ENCODE data around the gene LAPTM4A. TPM values are rescaled to one million over a fixed set of nuclear protein-coding genes. Genes with fewer than 3 reads are reported as not detected.

The LAPTM4A gene
- total and polyA plus RNA-seq, 10 donors, result 54.9 to 158 (median 113) TPM

DNA sequence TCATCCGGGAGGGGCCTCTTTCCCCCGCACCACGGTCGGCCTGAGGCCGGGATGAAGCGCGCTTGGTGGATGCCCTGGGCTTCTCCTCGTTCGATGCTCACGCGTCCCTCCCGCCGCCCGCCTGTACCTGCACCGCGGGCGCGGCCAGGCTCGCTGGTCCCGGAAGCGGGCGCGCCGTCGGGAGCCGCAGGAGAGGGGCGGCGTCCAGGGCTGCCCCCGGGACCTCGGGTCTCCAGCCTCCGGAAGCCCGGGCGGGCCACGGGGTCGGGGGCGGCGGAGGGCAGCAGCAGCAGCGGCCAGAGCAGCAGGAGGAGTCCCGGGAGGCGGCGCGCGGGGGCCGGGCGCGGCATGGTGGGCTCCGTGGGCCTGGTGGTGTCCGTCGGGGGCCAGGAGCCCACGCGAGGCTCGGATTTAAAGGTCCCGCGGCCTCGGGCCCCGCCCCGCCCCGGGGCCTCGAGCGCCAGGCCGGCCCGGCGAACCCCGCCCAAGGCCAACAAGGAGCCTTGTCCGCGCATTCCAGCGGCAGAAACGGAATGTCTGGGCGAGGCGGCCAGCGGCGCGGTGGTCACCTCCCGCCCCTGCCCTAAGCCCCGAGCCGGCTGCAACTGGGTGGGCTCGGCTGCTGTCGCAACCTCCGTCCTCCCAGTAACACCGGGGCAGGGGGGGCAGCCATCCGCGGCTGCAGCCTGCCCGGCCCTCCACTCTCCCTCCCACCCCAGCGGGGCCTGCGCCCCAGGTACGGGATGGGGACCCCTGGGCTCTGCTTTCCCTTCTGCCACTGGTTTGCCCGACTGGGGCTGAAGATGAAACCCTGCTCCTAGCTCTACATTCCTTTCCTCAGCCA is 38.9 kb downstream of the LAPTM4A start, which contains the start of gene MATN3:
MATN3 (minus strand) TSS at position 387 of the 844 bp plus-strand sequence; CDS start at position 350, 37 bp downstream.
- H3K27me3 ChIP-seq (replicated peaks in 1 of 7), result peaks cover 0 to 48% (median 18%) of the 10 kb centered on the region in 7 donors
- peaks cover 8 to 19% (median 17%) of the 10 kb centered on the region in 6 donors for H3K4me1 ChIP-seq
- 1 to 2% (median 1%) methylated on average over 16 to 87 of the region's 87 CpGs for WGBS, 5 donors
- intact Hi-C loops (cut with DNase I; ENCODE audit: low total_unique reads), result no loop called here
- TF ChIP-seq POLR2AphosphoS5 (IDR thresholded peaks at IDR 0.05), result peak in 2 of 3 donors; percentile 14 to 60
- no peak for TF ChIP-seq POLR2A (IDR thresholded peaks at IDR 0.05)
- TF ChIP-seq, protein P1, sequence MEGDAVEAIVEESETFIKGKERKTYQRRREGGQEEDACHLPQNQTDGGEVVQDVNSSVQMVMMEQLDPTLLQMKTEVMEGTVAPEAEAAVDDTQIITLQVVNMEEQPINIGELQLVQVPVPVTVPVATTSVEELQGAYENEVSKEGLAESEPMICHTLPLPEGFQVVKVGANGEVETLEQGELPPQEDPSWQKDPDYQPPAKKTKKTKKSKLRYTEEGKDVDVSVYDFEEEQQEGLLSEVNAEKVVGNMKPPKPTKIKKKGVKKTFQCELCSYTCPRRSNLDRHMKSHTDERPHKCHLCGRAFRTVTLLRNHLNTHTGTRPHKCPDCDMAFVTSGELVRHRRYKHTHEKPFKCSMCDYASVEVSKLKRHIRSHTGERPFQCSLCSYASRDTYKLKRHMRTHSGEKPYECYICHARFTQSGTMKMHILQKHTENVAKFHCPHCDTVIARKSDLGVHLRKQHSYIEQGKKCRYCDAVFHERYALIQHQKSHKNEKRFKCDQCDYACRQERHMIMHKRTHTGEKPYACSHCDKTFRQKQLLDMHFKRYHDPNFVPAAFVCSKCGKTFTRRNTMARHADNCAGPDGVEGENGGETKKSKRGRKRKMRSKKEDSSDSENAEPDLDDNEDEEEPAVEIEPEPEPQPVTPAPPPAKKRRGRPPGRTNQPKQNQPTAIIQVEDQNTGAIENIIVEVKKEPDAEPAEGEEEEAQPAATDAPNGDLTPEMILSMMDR (IDR thresholded peaks at IDR 0.05 in 8 of 11, conservative IDR thresholded peaks at IDR 0.05 in 3 of 11), result no peak
- DNase-seq, result peak; percentile 69
- peak within 1 kb of the TSS; percentile 33 to 72 (median 45) for H3K4me3 ChIP-seq
- no peaks in the 10 kb centered on the region for H3K9me3 ChIP-seq
- H3K27ac ChIP-seq, result peak within 1 kb of the TSS in 2 of 8 donors; percentile 26 to 45
- no peaks in the 10 kb centered on the region for H3K36me3 ChIP-seq

DNA sequence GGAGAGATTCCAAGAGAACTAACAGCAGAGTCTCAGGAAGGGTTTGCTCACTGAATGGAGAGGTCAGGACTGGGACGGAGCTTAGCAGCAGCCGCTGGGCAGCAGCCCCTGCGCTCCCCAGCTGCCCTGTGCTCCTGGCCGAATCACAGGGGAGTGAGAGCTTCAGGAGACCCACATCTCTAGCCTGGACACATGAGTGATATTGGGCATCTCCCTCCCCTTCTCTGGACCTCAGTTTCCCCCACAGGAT is 39.5 kb downstream of the LAPTM4A start:
- no peak for DNase-seq
- H3K9me3 ChIP-seq, result no peaks in the 10 kb centered on the region
- WGBS, 5 donors, result 33 to 49% (median 38%) methylated on average over 4 of the region's 4 CpGs; no CpG with 5 or more reads in 1 of the 5 donors
- H3K36me3 ChIP-seq, result no peaks in the 10 kb centered on the region
- H3K4me3 ChIP-seq, result peak overlapping the region in 7 of 8 donors; percentile 33 to 72 (median 47)
- H3K4me1 ChIP-seq, result peaks cover 8 to 19% (median 17%) of the 10 kb centered on the region in 6 donors
- peaks cover 0 to 48% (median 18%) of the 10 kb centered on the region in 7 donors for H3K27me3 ChIP-seq (replicated peaks in 1 of 7)
- intact Hi-C loops (cut with DNase I; ENCODE audit: low total_unique reads), result no loop called here
- no peak overlapping the region for H3K27ac ChIP-seq
- TF ChIP-seq POLR2AphosphoS5 (IDR thresholded peaks at IDR 0.05) (no peak), POLR2A (IDR thresholded peaks at IDR 0.05) (no peak)
- TF ChIP-seq, protein P1 (IDR thresholded peaks at IDR 0.05 in 8 of 11, conservative IDR thresholded peaks at IDR 0.05 in 3 of 11), result no peak

DNA sequence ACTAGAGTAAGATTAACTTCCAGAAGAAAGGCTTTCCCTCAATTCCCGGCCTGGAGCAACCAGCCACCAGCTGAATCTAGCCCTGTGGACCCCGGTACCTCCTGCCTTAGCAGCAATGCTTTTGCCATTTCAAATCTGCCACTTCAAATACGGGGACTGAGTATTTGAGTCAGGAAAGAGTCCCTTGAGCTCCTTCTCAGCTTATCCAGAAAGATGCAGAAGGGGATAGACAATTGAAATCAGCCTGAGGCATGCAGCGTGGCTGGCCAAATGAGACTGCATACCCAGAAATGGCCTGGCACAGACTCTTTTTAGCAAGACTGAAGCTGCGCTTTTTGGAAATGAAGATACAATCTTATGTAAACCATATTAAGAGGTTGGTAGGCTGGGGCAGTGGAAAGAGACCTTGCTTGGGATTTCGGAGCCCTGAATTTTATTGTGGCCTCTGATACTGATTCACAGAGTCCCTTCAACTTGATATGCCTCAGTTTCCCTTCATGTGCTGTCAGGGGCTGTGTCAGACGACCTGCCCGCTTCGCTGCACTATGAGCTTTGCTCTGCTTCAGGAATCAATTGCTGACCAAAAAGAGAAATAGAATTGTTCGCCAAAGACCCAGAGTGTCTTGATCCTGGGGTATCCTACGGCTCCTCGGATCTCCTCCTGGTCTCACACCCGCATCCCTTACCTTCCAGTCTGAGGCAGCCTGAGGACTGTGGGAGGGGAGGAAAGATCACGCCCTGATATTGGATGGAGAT is 40.0 kb downstream of the LAPTM4A start:
- 84 to 91% (median 88%) methylated on average over 14 of the region's 14 CpGs for WGBS, 5 donors
- H3K27me3 ChIP-seq (replicated peaks in 1 of 7), result peaks cover 0 to 48% (median 18%) of the 10 kb centered on the region in 7 donors

More for the DNA sequence above, 40.0 kb downstream of the LAPTM4A start:
- peak overlapping the region in 1 of 8 donors; percentile 72 for H3K4me3 ChIP-seq
- TF ChIP-seq POLR2A (IDR thresholded peaks at IDR 0.05), result no peak
- TF ChIP-seq, protein P1 (IDR thresholded peaks at IDR 0.05 in 8 of 11, conservative IDR thresholded peaks at IDR 0.05 in 3 of 11), result no peak
- no peak for TF ChIP-seq POLR2AphosphoS5 (IDR thresholded peaks at IDR 0.05)
- intact Hi-C loops (cut with DNase I; ENCODE audit: low total_unique reads), result no loop called here
- no peak overlapping the region for H3K27ac ChIP-seq
- DNase-seq, result no peak
- H3K36me3 ChIP-seq, result no peaks in the 10 kb centered on the region
- peaks cover 8 to 19% (median 17%) of the 10 kb centered on the region in 6 donors for H3K4me1 ChIP-seq
- H3K9me3 ChIP-seq, result no peaks in the 10 kb centered on the region

Measured in spleen (tissue), 11 donors.